HCT116 (cell line): ENCODE measurements around the gene RIPOR2. TPM values are rescaled to one million over a fixed set of nuclear protein-coding genes. Genes with fewer than 3 reads are reported as not detected.

ENCODE experiments used
- ATAC-seq: fragments of 200-7000 bp; cut with Tn5 transposase; 2 replicates; pipeline ENCODE4 v1.9.1; 2020; ENCODE audit warnings: mild to moderate bottlenecking, moderate library complexity
- BruUV-seq: library from RNA; stranded (reverse); fragments of 400-500 nt; replicated peaks from 2 replicates; lab custom pipeline; 2021; lab: Mats Ljungman, UMichigan
- CTCF ChIA-PET: fragments of 300-600 bp; sonication (Branson Sonifier 250); formaldehyde crosslinking; loops from one replicate; lab custom pipeline; 2021; ENCODE audit warnings: antibody characterized with exemption; lab: Charles Lee
- POLR2A ChIA-PET: fragments of 300-600, 350-600 bp; sonication (Branson Sonifier 250); formaldehyde crosslinking; loops from one replicate; lab custom pipeline; 2021; ENCODE audit warnings: antibody characterized with exemption; lab: Charles Lee
- RAD21 ChIA-PET, 2 experiments: fragments of 300-600 bp; sonication (Branson Sonifier 250); formaldehyde crosslinking; loops; one replicate each; lab custom pipeline; 2023; ENCODE audit warnings: low total read pairs in 2 of 2; ENCODE audit not compliant: uncharacterized antibody in 2 of 2, unreplicated experiment in 2 of 2, low non-redundant PET in 1 of 2; lab: Charles Lee
- DNase-seq: peaks from one replicate; pipeline ENCODE4 v3.0.0-alpha.2; 2010; ENCODE audit warnings: low read depth, low spot score
- H2AFZ ChIP-seq: fragments of 200-600 bp; shearing (Covaris generic), sonication (generic); 2 replicates; pipeline ENCODE4 v1.6.1; 2017; ENCODE audit warnings: low read depth, mixed run types, mixed read lengths, antibody characterized with exemption, low read length; ENCODE audit not compliant: poor library complexity, severe bottlenecking
- H3K27ac ChIP-seq: 2 replicates; pipeline ENCODE4 v1.5.1; 2012; ENCODE audit warnings: low read depth, low read length
- H3K27me3 ChIP-seq: fragments of 200-600 bp; sonication (generic); 2 replicates; pipeline ENCODE4 v1.6.1; 2016; ENCODE audit warnings: mixed run types, low read length, mixed read lengths; ENCODE audit not compliant: insufficient read depth
- H3K36me3 ChIP-seq, 2 experiments: fragments of 200-500 bp in 1 of 2; fragments of 200-600 bp in 1 of 2; sonication (Bioruptor generic) in 1 of 2; sonication (generic) in 1 of 2; 2 replicates each; pipeline versions ENCODE4 v1.5.1 to v1.6.1; 2014 to 2016; ENCODE audit warnings: low read length in 2 of 2, inconsistent platforms in 1 of 2, mixed read lengths in 1 of 2, mixed run types in 1 of 2; ENCODE audit not compliant: insufficient read depth in 2 of 2, control insufficient read depth in 1 of 2
- H3K4me1 ChIP-seq, 2 experiments: fragments of 200-600 bp in 1 of 2; sonication (generic) in 1 of 2; 2 replicates each; pipeline versions ENCODE4 v1.5.1 to v1.6.1; 2012 to 2017; ENCODE audit warnings: low read length in 2 of 2, inconsistent platforms in 1 of 2, mild to moderate bottlenecking in 1 of 2, mixed read lengths in 1 of 2, mixed run types in 1 of 2, moderate library complexity in 1 of 2; ENCODE audit not compliant: insufficient read depth in 2 of 2, control insufficient read depth in 1 of 2
- H3K4me2 ChIP-seq: fragments of 200-600 bp; sonication (generic); 2 replicates; pipeline ENCODE4 v1.6.1; 2017; ENCODE audit warnings: mixed run types, low read length, mixed read lengths
- H3K4me3 ChIP-seq, 2 experiments: fragments of 200-600 bp in 1 of 2; sonication (generic) in 1 of 2; replicated peaks in 1 of 2; 2 replicates each; pipeline ENCODE4 v1.5.1; 2011 to 2016; ENCODE audit warnings: low read length in 2 of 2, control low read depth in 1 of 2, low read depth in 1 of 2, mild to moderate bottlenecking in 1 of 2, mixed read lengths in 1 of 2, mixed run types in 1 of 2
- H3K79me2 ChIP-seq: fragments of 200-600 bp; sonication (generic); 2 replicates; pipeline ENCODE4 v1.6.1; 2017; ENCODE audit warnings: mild to moderate bottlenecking, mixed run types, low read length, moderate library complexity, mixed read lengths; ENCODE audit not compliant: insufficient read depth
- H3K9ac ChIP-seq: fragments of 200-600 bp; sonication (generic); 2 replicates; pipeline ENCODE4 v1.6.1; 2016; ENCODE audit warnings: low read length, mixed read lengths
- H3K9me2 ChIP-seq: fragments of 200-600 bp; sonication (generic), shearing (Covaris generic); 2 replicates; pipeline ENCODE4 v1.6.1; 2017; ENCODE audit warnings: mixed run types, mild to moderate bottlenecking, moderate library complexity; ENCODE audit not compliant: insufficient read depth
- H3K9me3 ChIP-seq, 2 experiments: fragments of 200-500 bp in 1 of 2; fragments of 200-600 bp in 1 of 2; sonication (Bioruptor generic) in 1 of 2; sonication (generic) in 1 of 2; 2 replicates each; pipeline ENCODE4 v1.6.1; 2014 to 2017; ENCODE audit warnings: low read length in 2 of 2, mixed read lengths in 2 of 2, inconsistent platforms in 1 of 2, low read depth in 1 of 2, mild to moderate bottlenecking in 1 of 2, mixed run types in 1 of 2, moderate library complexity in 1 of 2; ENCODE audit not compliant: control insufficient read depth in 1 of 2, insufficient read depth in 1 of 2
- H4K20me1 ChIP-seq: fragments of 200-600 bp; sonication (generic), shearing (Covaris generic); 2 replicates; pipeline ENCODE4 v1.6.1; 2017; ENCODE audit warnings: mixed run types, mild to moderate bottlenecking, moderate library complexity; ENCODE audit not compliant: insufficient read depth
- ATF3 ChIP-seq: IDR thresholded peaks from 2 replicates; pipeline ENCODE4 v1.6.1; 2012
- CTCF ChIP-seq, 3 experiments: fragments of 200-600 bp in 1 of 3; sonication (generic) in 1 of 3; IDR thresholded peaks in 2 of 3; conservative IDR thresholded peaks in 1 of 3; 2 replicates each; pipeline ENCODE4 v1.5.1; 2012 to 2017; ENCODE audit warnings: low read depth in 2 of 3, low read length in 2 of 3, antibody characterized with exemption in 1 of 3, borderline replicate concordance in 1 of 3, control low read depth in 1 of 3, mild to moderate bottlenecking in 1 of 3, mixed read lengths in 1 of 3, mixed run types in 1 of 3, moderate library complexity in 1 of 3; ENCODE audit not compliant: insufficient read depth in 1 of 3
- ELF1 ChIP-seq: IDR thresholded peaks from 2 replicates; pipeline ENCODE4 v1.6.1; 2012; ENCODE audit warnings: low read depth, borderline replicate concordance
- EZH2phosphoT487 ChIP-seq: fragments of 200-600 bp; IDR thresholded peaks from 2 replicates; pipeline ENCODE4 v1.6.1; 2018; ENCODE audit warnings: antibody characterized with exemption, borderline replicate concordance
- FOSL1 ChIP-seq: IDR thresholded peaks from 2 replicates; pipeline ENCODE4 v1.6.1; 2012; ENCODE audit warnings: low read depth
- JUND ChIP-seq: IDR thresholded peaks from 2 replicates; pipeline ENCODE4 v1.6.1; 2012
- POLR2A ChIP-seq: IDR thresholded peaks from 2 replicates; pipeline ENCODE4 v1.7.0; 2011; ENCODE audit warnings: borderline replicate concordance; ENCODE audit not compliant: insufficient read depth, insufficient read length; ENCODE audit errors: extremely low read depth
- POLR2AphosphoS5 ChIP-seq: IDR thresholded peaks from 2 replicates; pipeline ENCODE4 v1.6.1; 2011; ENCODE audit warnings: mild to moderate bottlenecking, low read depth, low read length, moderate library complexity
- RAD21 ChIP-seq: IDR thresholded peaks from 2 replicates; pipeline ENCODE4 v1.6.1; 2012; ENCODE audit warnings: low read depth, mild to moderate bottlenecking
- SIN3A ChIP-seq: IDR thresholded peaks from 2 replicates; pipeline ENCODE4 v1.6.1; 2012; ENCODE audit warnings: low read depth
- SP1 ChIP-seq: IDR thresholded peaks from 2 replicates; pipeline ENCODE4 v1.6.1; 2012; ENCODE audit warnings: low read depth
- SRF ChIP-seq: IDR thresholded peaks from 2 replicates; pipeline ENCODE4 v1.6.1; 2012; ENCODE audit warnings: low read depth
- TCF7L2 ChIP-seq: IDR thresholded peaks from 2 replicates; pipeline ENCODE4 v1.7.0; 2011; ENCODE audit warnings: borderline replicate concordance, inconsistent platforms; ENCODE audit not compliant: insufficient read depth, insufficient read length; ENCODE audit errors: extremely low read depth
- ZFX ChIP-seq: fragments of 450-650 bp; IDR thresholded peaks from 2 replicates; pipeline ENCODE4 v1.6.1; 2017
- ZNF274 ChIP-seq: fragments of 200-500 bp; sonication (Bioruptor generic); IDR thresholded peaks from 2 replicates; pipeline ENCODE4 v1.6.1; 2014; ENCODE audit warnings: mild to moderate bottlenecking, low read depth, low read length, inconsistent platforms
- intact Hi-C: fragments of 100-400 bp; cut with micrococcal nuclease; formaldehyde crosslinking; loops from 2 replicates; pipeline ENCODE4 v1.10.0; 2022
- total RNA-seq: library from RNA; stranded (reverse); gene quantifications from one replicate; pipeline ENCODE4 v1.2.1, GENCODE V29; 2021; ENCODE audit not compliant: unreplicated experiment
- TF ChIP-seq, protein P1 (sequence below): IDR thresholded peaks from 2 replicates; pipeline ENCODE4 v1.6.1; 2012
- TF ChIP-seq, protein P2 (sequence below): IDR thresholded peaks from 2 replicates; pipeline ENCODE4 v1.6.1; 2011; ENCODE audit warnings: mild to moderate bottlenecking, low read length, moderate library complexity; ENCODE audit not compliant: insufficient replicate concordance; ENCODE audit errors: extremely low read depth

The RIPOR2 gene
- total RNA-seq, 1 experiment from 2014 or later: 0.44 TPM

DNA sequence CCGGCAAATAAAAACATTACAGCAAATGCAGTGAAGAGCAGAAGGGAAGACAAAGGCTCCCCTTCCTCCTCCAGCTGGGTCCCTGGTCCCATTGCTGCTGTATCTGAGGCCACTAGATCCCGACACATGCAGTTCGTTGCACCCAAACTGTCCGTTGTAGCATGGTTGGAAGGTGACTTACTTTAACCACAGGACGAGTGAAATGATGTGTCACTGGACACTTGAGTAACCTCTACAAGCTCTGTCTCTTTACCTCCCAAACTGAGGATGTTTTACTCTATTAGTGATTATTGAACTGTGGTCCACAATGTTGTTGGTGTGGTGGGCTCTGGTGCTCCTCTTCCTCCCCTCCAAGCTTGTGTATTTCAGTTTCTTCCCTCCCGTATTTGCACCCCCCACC, 90.9 kb downstream of the RIPOR2 start:
- Histone ChIP-seq H3K9me2 (no peaks in the 10 kb centered on the region), H3K27ac (no peak overlapping the region), H3K79me2 (no peaks in the 10 kb centered on the region), H3K4me2 (no peak overlapping the region), H4K20me1 (no peaks in the 10 kb centered on the region), H3K9ac (no peak overlapping the region), H3K4me3 (no peak overlapping the region), H3K27me3 (0 out of 2 replicates have a peak, but pooled peaks cover 5% of the 10 kb centered on the region), H2AFZ (no peak overlapping the region), H3K9me3 (no peaks in the 10 kb centered on the region), H3K4me1 (no peaks in the 10 kb centered on the region), H3K36me3 (no peaks in the 10 kb centered on the region)
- ATAC-seq (no peak), DNase-seq (no peak)
- ChIA-PET RAD21 (no interaction called here), CTCF (no interaction called here), POLR2A (no interaction called here)
- TF ChIP-seq FOSL1 (no peak), ZNF274 (no peak), ATF3 (no peak), JUND (no peak), ZFX (no peak), SIN3A (no peak), ELF1 (no peak), POLR2A (no peak), RAD21 (no peak), EZH2phosphoT487 (no peak), SRF (no peak), TCF7L2 (no peak)
- TF ChIP-seq, protein P1, sequence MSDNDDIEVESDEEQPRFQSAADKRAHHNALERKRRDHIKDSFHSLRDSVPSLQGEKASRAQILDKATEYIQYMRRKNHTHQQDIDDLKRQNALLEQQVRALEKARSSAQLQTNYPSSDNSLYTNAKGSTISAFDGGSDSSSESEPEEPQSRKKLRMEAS: no peak
- BruUV-seq: no TSS peak
- intact Hi-C loops: no loop called here

- Histone ChIP-seq H2AFZ (no peak overlapping the region), H3K36me3 (no peaks in the 10 kb centered on the region), H4K20me1 (no peaks in the 10 kb centered on the region), H3K9me3 (no peaks in the 10 kb centered on the region), H3K9me2 (no peaks in the 10 kb centered on the region), H3K79me2 (no peaks in the 10 kb centered on the region), H3K27me3 (0 out of 2 replicates have a peak, but pooled peaks cover 5% of the 10 kb centered on the region), H3K4me1 (no peaks in the 10 kb centered on the region), H3K9ac (no peak overlapping the region), H3K4me2 (no peak overlapping the region), H3K27ac (no peak overlapping the region), H3K4me3 (no peak overlapping the region)
- CTCF ChIA-PET: no interaction called here
- DNase-seq (no peak), ATAC-seq (no peak)
- no TSS peak for BruUV-seq
- POLR2A ChIA-PET: no interaction called here
- intact Hi-C loops: no loop called here
- RAD21 ChIA-PET: no interaction called here
- TF ChIP-seq, protein P2, sequence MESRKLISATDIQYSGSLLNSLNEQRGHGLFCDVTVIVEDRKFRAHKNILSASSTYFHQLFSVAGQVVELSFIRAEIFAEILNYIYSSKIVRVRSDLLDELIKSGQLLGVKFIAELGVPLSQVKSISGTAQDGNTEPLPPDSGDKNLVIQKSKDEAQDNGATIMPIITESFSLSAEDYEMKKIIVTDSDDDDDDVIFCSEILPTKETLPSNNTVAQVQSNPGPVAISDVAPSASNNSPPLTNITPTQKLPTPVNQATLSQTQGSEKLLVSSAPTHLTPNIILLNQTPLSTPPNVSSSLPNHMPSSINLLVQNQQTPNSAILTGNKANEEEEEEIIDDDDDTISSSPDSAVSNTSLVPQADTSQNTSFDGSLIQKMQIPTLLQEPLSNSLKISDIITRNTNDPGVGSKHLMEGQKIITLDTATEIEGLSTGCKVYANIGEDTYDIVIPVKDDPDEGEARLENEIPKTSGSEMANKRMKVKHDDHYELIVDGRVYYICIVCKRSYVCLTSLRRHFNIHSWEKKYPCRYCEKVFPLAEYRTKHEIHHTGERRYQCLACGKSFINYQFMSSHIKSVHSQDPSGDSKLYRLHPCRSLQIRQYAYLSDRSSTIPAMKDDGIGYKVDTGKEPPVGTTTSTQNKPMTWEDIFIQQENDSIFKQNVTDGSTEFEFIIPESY: no peak
- TF ChIP-seq ELF1 (no peak), TCF7L2 (no peak), CTCF (IDR thresholded peaks at IDR 0.05 in 2 of 3, conservative IDR thresholded peaks at IDR 0.05 in 1 of 3; ENCODE audit: borderline replicate concordance in 1 of 3, insufficient read depth in 1 of 3, low read depth in 2 of 3, low read length in 2 of 3) (no peak), JUND (no peak), SP1 (no peak), EZH2phosphoT487 (no peak), POLR2AphosphoS5 (no peak)
Observed at GRCh38 chr6:24844061-24844460, 91.7 kb downstream of the RIPOR2 start.
